ENCODE data around the gene SMYD3.

- TF ChIP-seq CTCF (IDR thresholded peaks at IDR 0.05; ENCODE audit: low read length) (no peak), EZH2 (optimal IDR thresholded peaks at IDR 0.05; ENCODE audit: low read depth, low read length) (no peak)
Measured at GRCh38 chr1:245704765-245705164, 802.3 kb downstream of the SMYD3 start.
